T-helper 2 cell treated with Interferon-gamma antibody and Interleukin-4, amounts not matched to agents 100 ng/mL and 5 ng/mL, for 36 hours (primary cell): ENCODE measurements around the gene REN. TPM values are rescaled to one million over a fixed set of nuclear protein-coding genes. Genes with fewer than 3 reads are reported as not detected.

Experiments
- intact Hi-C: fragments of 100-400 bp; cut with micrococcal nuclease; formaldehyde crosslinking; loops from one replicate; pipeline ENCODE4 v1.15.1; 2023
- total RNA-seq: library from RNA; stranded (reverse); gene quantifications from 2 replicates; pipeline ENCODE4 v1.2.3, GENCODE V29; 2022

The REN gene
- total RNA-seq = not detected in 2 replicates

GRCh38 chr1:204166219-204166618 is at the start of gene REN:
REN (minus strand) TSS chr1:204166337; CDS start chr1:204166293, 44 bp downstream.
- intact Hi-C loops = no loop called here

- intact Hi-C loops = loop anchor here (2.0 kb wide), 1 partner anchor 149 kb away; no protein-coding TSS in a partner anchor
Measured at GRCh38 chr1:204213668-204214662, 47.8 kb upstream of the REN start, which contains the start of gene GOLT1A. GOLT1A (minus strand) TSS chr1:204213988; CDS start chr1:204213906, 82 bp downstream.

- intact Hi-C loops = no loop called here
Measured at GRCh38 chr1:204212715-204213114, 46.6 kb upstream of the REN start.

GRCh38 chr1:204211046-204211445 is 44.9 kb upstream of the REN start:
- intact Hi-C loops = no loop called here

GRCh38 chr1:204207136-204207616 is 41.0 kb upstream of the REN start:
- intact Hi-C loops = loop anchor here (1.0 kb wide), 2 partner anchors 45 to 346 kb away; partner anchors contain the start of gene SNRPE

- intact Hi-C loops = no loop called here
Measured at GRCh38 chr1:204206121-204206520, 40.0 kb upstream of the REN start.

- intact Hi-C loops = no loop called here
Measured at GRCh38 chr1:204205486-204205885, 39.3 kb upstream of the REN start.

- intact Hi-C loops = no loop called here
Measured at GRCh38 chr1:204204944-204205343, 38.8 kb upstream of the REN start.

- intact Hi-C loops = no loop called here
Measured at GRCh38 chr1:204203206-204203767, 37.1 kb upstream of the REN start.

GRCh38 chr1:204202481-204202880 is 36.3 kb upstream of the REN start:
- intact Hi-C loops = no loop called here

GRCh38 chr1:204201348-204202040 is 35.4 kb upstream of the REN start:
- intact Hi-C loops = no loop called here

GRCh38 chr1:204199579-204199978 is 33.4 kb upstream of the REN start:
- intact Hi-C loops = no loop called here

- intact Hi-C loops = no loop called here
Measured at GRCh38 chr1:204198348-204199340, 32.5 kb upstream of the REN start.

GRCh38 chr1:204197068-204197467 is 30.9 kb upstream of the REN start:
- intact Hi-C loops = no loop called here

- intact Hi-C loops = no loop called here
Measured at GRCh38 chr1:204196068-204196795, 30.1 kb upstream of the REN start, which contains the start of gene KISS1. KISS1 (minus strand) TSS chr1:204196491; CDS start chr1:204192876, 3,615 bp downstream.

- intact Hi-C loops = no loop called here
Measured at GRCh38 chr1:204194771-204195170, 28.6 kb upstream of the REN start.

- intact Hi-C loops = no loop called here
Measured at GRCh38 chr1:204194080-204194479, 27.9 kb upstream of the REN start.

- intact Hi-C loops = no loop called here
Measured at GRCh38 chr1:204192589-204193352, 26.6 kb upstream of the REN start.

- intact Hi-C loops = no loop called here
Measured at GRCh38 chr1:204192046-204192445, 25.9 kb upstream of the REN start.
